Heart right ventricle (tissue), 16 donors: ENCODE results near the gene AGR3. TPM values are rescaled to one million over a fixed set of nuclear protein-coding genes. Genes with fewer than 3 reads are reported as not detected.
A peak's percentile ranks its signal among the peaks of the same experiment; 100 is the strongest.

Experiments
- ATAC-seq, 8 donors: fragments of 200-7000 bp; cut with Tn5 transposase; one replicate each; pipeline ENCODE4 v1.9.1; 2020; ENCODE audit warnings: mild to moderate bottlenecking in 8 of 8, moderate library complexity in 8 of 8, moderate number of reproducible peaks in 1 of 8
- DNase-seq, 2 donors: peaks; one replicate each; pipeline ENCODE4 v3.0.0-alpha.2; 2020
- H3K27ac ChIP-seq, 10 donors: fragments of 200-600 bp; sonication (generic) in 2 of 10; one replicate each; pipeline versions ENCODE4 v1.5.0 to v1.8.0; 2020 to 2022; ENCODE audit warnings: mild to moderate bottlenecking in 3 of 10
- H3K27me3 ChIP-seq, 7 donors: fragments of 200-600 bp; one replicate each; pipeline ENCODE4 v1.8.0; 2021 to 2022; ENCODE audit warnings: mild to moderate bottlenecking in 2 of 7
- H3K36me3 ChIP-seq, 9 donors: fragments of 200-600 bp; sonication (generic) in 1 of 9; one replicate each; pipeline versions ENCODE4 v1.5.0 to v1.8.0; 2020 to 2022; ENCODE audit warnings: mild to moderate bottlenecking in 2 of 9
- H3K4me1 ChIP-seq, 9 donors: fragments of 200-600 bp; sonication (generic) in 1 of 9; one replicate each; pipeline versions ENCODE4 v1.5.0 to v1.8.0; 2020 to 2022; ENCODE audit warnings: mild to moderate bottlenecking in 4 of 9
- H3K4me3 ChIP-seq, 10 donors: fragments of 200-600 bp; sonication (generic) in 2 of 10; one replicate each; pipeline versions ENCODE4 v1.5.0 to v1.8.0; 2020 to 2022; ENCODE audit warnings: mild to moderate bottlenecking in 7 of 10, moderate library complexity in 2 of 10
- H3K9me3 ChIP-seq, 11 donors: fragments of 200-600 bp in 10 of 11; sonication (generic) in 2 of 11; one replicate each; pipeline versions ENCODE4 v1.5.0 to v1.8.0; 2013 to 2022; ENCODE audit warnings: mild to moderate bottlenecking in 2 of 11, control low read depth in 1 of 11, moderate library complexity in 1 of 11
- CTCF ChIP-seq, 9 donors: fragments of 200-600 bp; sonication (generic) in 2 of 9; IDR thresholded peaks; one replicate each; pipeline versions ENCODE4 v1.5.0 to v1.8.0; 2021 to 2022; ENCODE audit warnings: antibody characterized with exemption in 9 of 9, mild to moderate bottlenecking in 5 of 9, moderate library complexity in 1 of 9
- WGBS, 2 donors: extraction: QIAGEN DNeasy Blood & Tissue Kit; methylation state at CpG; one replicate each; pipeline ENCODE4 v1.1.7; 2013; ENCODE audit warnings: inconsistent platforms in 1 of 2; 5-methylcytosine and 5-hydroxymethylcytosine counted together
- intact Hi-C, 10 donors: fragments of 100-400 bp; cut with DNase I; formaldehyde crosslinking; loops; one replicate each; pipeline versions ENCODE4 v1.11.1 to v1.14.2; 2022
- polyA plus RNA-seq, 2 donors: library from polyadenylated mRNA; stranded (reverse); fragments of 200-250 nt; gene quantifications; one replicate each; pipeline ENCODE4 v1.2.3, GENCODE V29; 2013
- total RNA-seq, 10 donors: library from RNA; stranded (reverse); fragmentation: NEBNext Ultra II Directional in 3 of 10; extraction: Animal tissue kit (Norgen Biotek cat#: 25700) in 3 of 10; gene quantifications; one replicate each; pipeline versions ENCODE4 v1.2.1 to v1.2.4, GENCODE V29; 2021 to 2023
- donor health status: Arrhythmogenic right ventricular cardiomyopathy.
- donor health status: ischemic (EF 13 %, LVEDD 7.1; RV severe dilation, severe dysfunction).
- donor health status: healthy with polysubstance abuse.
- donor health status: DM: no; HTN: yes; CAD: no.
- donor health status: DM: no; HTN: no; CAD: no.
- donor health status: ischemic (EF 25% LVEDD 6.9; RV normal size, moderate dysfunction).
- donor health status: ischemic (EF 25% LVEDD 5.7; RV mildly dilated, moderate dysfunction).
- donor health status: healthy.
- donor health status: DM: yes; HTN: yes; CAD: no.
- donor health status: Ischemic cardiomyopathy.
- donor health status: ischemic (EF 35%, LVEDD 5.7; RV mildly dilated, moderate dysfunction).
- donor health status: nonischemic (EF 11% LVEDD 7.7; RV severe dilation, severe dysfunction).
- donor health status: DM: yes; HTN: yes; CAD: no.
- donor health status: PGD.
- donor health status: ischemic (EF 29% LVEDD 5.4; RV normal size, mild dysfunction).
- donor health status: nonischemic (EF 23%, LVEDD 6.1; RV moderate dilation, normal function).

Gene AGR3
- total and polyA plus RNA-seq, 12 donors: not detected

- ATAC-seq (no peak), DNase-seq (no peak)
- WGBS, 2 donors: 68 to 70% methylated on average over 4 of the region's 4 CpGs
- no peaks in the 10 kb centered on the region for H3K36me3 ChIP-seq
- intact Hi-C loops: loop anchor here in 3 of 10 donors (2.0 to 10.0 kb wide), 3 partner anchors 224 to 724 kb away; no protein-coding TSS in a partner anchor
- no peaks in the 10 kb centered on the region for H3K9me3 ChIP-seq
- TF ChIP-seq CTCF (IDR thresholded peaks at IDR 0.05): no peak
- no peaks in the 10 kb centered on the region for H3K27me3 ChIP-seq
- no peaks in the 10 kb centered on the region for H3K4me1 ChIP-seq
- H3K27ac ChIP-seq: no peak overlapping the region
- H3K4me3 ChIP-seq: no peak overlapping the region
Measured at GRCh38 chr7:16921151-16921550, 39.4 kb upstream of the AGR3 start.

GRCh38 chr7:16919440-16919839, 37.7 kb upstream of the AGR3 start:
- no peak for TF ChIP-seq CTCF (IDR thresholded peaks at IDR 0.05)
- ATAC-seq: no peak

GRCh38 chr7:16918288-16918895, 36.6 kb upstream of the AGR3 start:
- intact Hi-C loops: loop anchor here in 8 of 10 donors (2.0 to 10.0 kb wide), 5 partner anchors 30 to 224 kb away; partner anchors contain the start of gene AGR2 (in 8 of the 8)
- DNase-seq: peak in 1 of 2 donors; percentile 21

More at GRCh38 chr7:16919440-16919839, 37.7 kb upstream of the AGR3 start:
- Histone ChIP-seq H3K27me3 (no peaks in the 10 kb centered on the region), H3K9me3 (no peaks in the 10 kb centered on the region), H3K4me3 (no peak overlapping the region), H3K36me3 (no peaks in the 10 kb centered on the region), H3K27ac (no peak overlapping the region), H3K4me1 (no peaks in the 10 kb centered on the region)
- DNase-seq: no peak
- intact Hi-C loops: loop anchor here in 8 of 10 donors (2.0 to 10.0 kb wide), 5 partner anchors 31 to 225 kb away; partner anchors contain the start of gene AGR2 (in 8 of the 8)

GRCh38 chr7:16916738-16917137, 35.0 kb upstream of the AGR3 start:
- Histone ChIP-seq H3K27ac (no peak overlapping the region), H3K36me3 (no peaks in the 10 kb centered on the region), H3K4me3 (no peak overlapping the region), H3K4me1 (no peaks in the 10 kb centered on the region), H3K27me3 (no peaks in the 10 kb centered on the region), H3K9me3 (peaks cover 0 to 7% (median 0%) of the 10 kb centered on the region in 11 donors)
- intact Hi-C loops: loop anchor here in 8 of 10 donors (2.0 to 10.0 kb wide), 4 partner anchors 112 to 222 kb away; partner anchors contain the start of gene AGR2 (in 8 of the 8)
- no peak for TF ChIP-seq CTCF (IDR thresholded peaks at IDR 0.05)
- ATAC-seq (no peak), DNase-seq (no peak)
- WGBS, 2 donors: 96 to 97% methylated on average over 5 of the region's 5 CpGs

More at GRCh38 chr7:16918288-16918895, 36.6 kb upstream of the AGR3 start:
- no peak overlapping the region for H3K27ac ChIP-seq
- H3K27me3 ChIP-seq: no peaks in the 10 kb centered on the region
- H3K4me1 ChIP-seq: no peaks in the 10 kb centered on the region
- no peak overlapping the region for H3K4me3 ChIP-seq
- no peak for ATAC-seq
- WGBS, 2 donors: 51 to 52% methylated on average over 6 of the region's 6 CpGs
- no peaks in the 10 kb centered on the region for H3K36me3 ChIP-seq
- no peaks in the 10 kb centered on the region for H3K9me3 ChIP-seq
- TF ChIP-seq CTCF (IDR thresholded peaks at IDR 0.05): peak; percentile 64 to 84 (median 76)
